Tibial artery (tissue), 4 donors: Measurements from ENCODE around the gene TEAD1.

Source experiments
- DNase-seq, 2 donors: peaks; one replicate each; pipeline ENCODE4 v3.0.0-alpha.2; 2019
- H3K27ac ChIP-seq, 2 donors: fragments of 200-600 bp; sonication (generic) in 1 of 2; 1 replicate in 1 of 2; 2 replicates in 1 of 2; pipeline ENCODE4 v1.5.1; 2018 to 2019; ENCODE audit warnings: mild to moderate bottlenecking in 1 of 2
- H3K27me3 ChIP-seq, 2 donors: fragments of 200-600 bp; sonication (generic) in 1 of 2; one replicate each; pipeline versions ENCODE4 v1.5.1 to v1.6.0; 2016 to 2019
- H3K36me3 ChIP-seq, 3 donors: fragments of 200-600 bp; sonication (generic) in 2 of 3; one replicate each; pipeline ENCODE4 v1.5.1; 2016 to 2019; ENCODE audit warnings: mild to moderate bottlenecking in 2 of 3
- H3K4me1 ChIP-seq, 4 donors: fragments of 200-600 bp; sonication (generic) in 2 of 4; 1 replicate in 3 of 4; 2 replicates in 1 of 4; pipeline ENCODE4 v1.5.1; 2016 to 2019
- H3K4me3 ChIP-seq, 2 donors: fragments of 200-600 bp; sonication (generic) in 1 of 2; 1 replicate in 1 of 2; 2 replicates in 1 of 2; pipeline ENCODE4 v1.5.1; 2018 to 2019; ENCODE audit warnings: mild to moderate bottlenecking in 2 of 2
- H3K9me3 ChIP-seq, 3 donors: fragments of 200-600 bp; sonication (generic) in 1 of 3; one replicate each; pipeline ENCODE4 v1.5.1; 2016 to 2019
- CTCF ChIP-seq, 2 experiments: fragments of 200-600 bp in 1 of 2; fragments of 450-650 bp in 1 of 2; IDR thresholded peaks; one replicate each; pipeline ENCODE4 v1.5.1; 2017 to 2019; ENCODE audit warnings: antibody characterized with exemption in 2 of 2, mild to moderate bottlenecking in 1 of 2, moderate library complexity in 1 of 2
- intact Hi-C: fragments of 100-400 bp; cut with DNase I; formaldehyde crosslinking; loops from one replicate; pipeline ENCODE4 v1.15.0; 2023; ENCODE audit warnings: low total_unique reads

TEAD1 gene

GRCh38 chr11:12792590-12792989 is 118.4 kb downstream of the TEAD1 start:
- H3K36me3 ChIP-seq: peaks cover 0 to 4% (median 0%) of the 10 kb centered on the region in 3 donors
- no peaks in the 10 kb centered on the region for H3K27me3 ChIP-seq
- TF ChIP-seq CTCF (IDR thresholded peaks at IDR 0.05): no peak
- DNase-seq: no peak
- no peak overlapping the region for H3K4me3 ChIP-seq
- H3K27ac ChIP-seq: peak overlapping the region in 1 of 2 donors; percentile 28
- peaks cover 0 to 55% (median 21%) of the 10 kb centered on the region in 4 donors for H3K4me1 ChIP-seq
- H3K9me3 ChIP-seq: no peaks in the 10 kb centered on the region
- intact Hi-C loops: loop anchor here (10.0 kb wide), 1 partner anchor 118 kb away; the partner anchor contains the start of gene TEAD1

- Histone ChIP-seq H3K27me3 (no peaks in the 10 kb centered on the region), H3K27ac (peak overlapping the region in 1 of 2 donors; percentile 28), H3K4me3 (no peak overlapping the region), H3K4me1 (peaks cover 0 to 52% (median 21%) of the 10 kb centered on the region in 4 donors), H3K9me3 (no peaks in the 10 kb centered on the region), H3K36me3 (peaks cover 0 to 4% (median 0%) of the 10 kb centered on the region in 3 donors)
- intact Hi-C loops: loop anchor here (10.0 kb wide), 1 partner anchor 118 kb away; the partner anchor contains the start of gene TEAD1
- no peak for DNase-seq
- TF ChIP-seq CTCF (IDR thresholded peaks at IDR 0.05): no peak
Measured at GRCh38 chr11:12793065-12793464, 118.8 kb downstream of the TEAD1 start.

DNA sequence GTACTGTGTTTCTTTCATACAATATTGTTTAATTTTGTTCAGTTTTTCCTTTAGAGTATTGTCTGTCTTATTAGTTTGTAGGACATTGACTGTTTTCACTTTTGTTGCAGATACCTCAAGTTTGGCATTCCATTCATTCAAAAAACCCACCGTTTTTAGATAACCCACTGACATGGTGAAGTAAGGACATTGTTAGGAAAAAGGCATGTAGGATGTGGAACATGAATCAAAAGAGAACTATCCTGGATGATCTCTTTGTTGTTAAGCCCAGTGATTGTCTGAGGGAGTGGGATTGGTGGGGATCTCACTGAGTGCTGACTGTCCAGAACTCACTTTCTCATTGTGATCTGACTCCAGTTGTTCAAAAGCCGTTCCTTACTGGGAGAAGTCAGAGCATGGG is 119.3 kb downstream of the TEAD1 start:
- intact Hi-C loops: loop anchor here (10.0 kb wide), 1 partner anchor 119 kb away; the partner anchor contains the start of gene TEAD1
- Histone ChIP-seq H3K9me3 (no peaks in the 10 kb centered on the region), H3K36me3 (peaks cover 0 to 4% (median 0%) of the 10 kb centered on the region in 3 donors), H3K4me3 (no peak overlapping the region), H3K27ac (no peak overlapping the region), H3K4me1 (peaks cover 0 to 51% (median 23%) of the 10 kb centered on the region in 4 donors), H3K27me3 (no peaks in the 10 kb centered on the region)
- no peak for DNase-seq
- TF ChIP-seq CTCF (IDR thresholded peaks at IDR 0.05): no peak

DNA sequence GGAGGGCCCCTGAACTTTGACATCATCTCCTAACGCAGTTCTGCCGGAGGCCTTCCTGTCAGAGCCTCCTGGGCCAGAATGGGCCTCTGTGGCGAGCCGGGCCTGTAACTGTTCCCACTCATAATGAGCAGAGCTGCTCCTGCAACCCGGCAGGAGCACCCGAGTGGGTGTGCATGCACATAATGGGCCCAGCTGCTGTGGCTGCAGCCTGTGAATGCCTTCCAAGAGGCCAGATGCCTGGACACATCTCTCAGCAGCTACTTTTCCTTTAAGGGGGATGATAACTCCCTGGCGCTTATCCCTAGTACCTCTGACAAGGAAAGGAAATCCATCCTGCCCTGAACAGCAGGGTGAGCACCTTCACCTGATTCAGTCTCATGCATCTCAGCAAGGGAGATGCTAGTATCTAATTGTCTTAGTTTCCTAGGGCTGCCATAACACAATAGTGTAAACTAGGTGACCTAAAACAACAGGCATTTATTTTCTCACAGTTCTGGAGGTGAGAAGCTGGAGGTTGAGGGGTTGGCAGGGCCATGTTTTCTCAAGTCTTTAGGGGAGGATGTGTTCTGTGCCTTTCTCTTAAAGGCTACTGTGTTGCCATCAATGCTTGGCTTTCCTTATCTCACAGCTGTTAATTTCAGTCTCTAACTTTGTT is 120.5 kb downstream of the TEAD1 start:
- H3K4me3 ChIP-seq: no peak overlapping the region
- no peak for DNase-seq
- H3K36me3 ChIP-seq: peaks cover 0 to 4% (median 0%) of the 10 kb centered on the region in 3 donors
- peaks cover 0 to 51% (median 32%) of the 10 kb centered on the region in 4 donors for H3K4me1 ChIP-seq
- H3K9me3 ChIP-seq: no peaks in the 10 kb centered on the region
- intact Hi-C loops: loop anchor here (10.0 kb wide), 1 partner anchor 120 kb away; the partner anchor contains the start of gene TEAD1
- H3K27ac ChIP-seq: no peak overlapping the region
- no peaks in the 10 kb centered on the region for H3K27me3 ChIP-seq
- TF ChIP-seq CTCF (IDR thresholded peaks at IDR 0.05): no peak

- H3K4me3 ChIP-seq: no peak overlapping the region
- no peaks in the 10 kb centered on the region for H3K27me3 ChIP-seq
- intact Hi-C loops: loop anchor here (10.0 kb wide), 1 partner anchor 123 kb away; the partner anchor contains the start of gene TEAD1
- peaks cover 0 to 38% (median 26%) of the 10 kb centered on the region in 4 donors for H3K4me1 ChIP-seq
- no peaks in the 10 kb centered on the region for H3K9me3 ChIP-seq
- no peak for TF ChIP-seq CTCF (IDR thresholded peaks at IDR 0.05)
- H3K36me3 ChIP-seq: peaks cover 0 to 4% (median 0%) of the 10 kb centered on the region in 3 donors
- H3K27ac ChIP-seq: no peak overlapping the region
- DNase-seq: no peak
Measured at GRCh38 chr11:12797996-12798395, 123.8 kb downstream of the TEAD1 start.
